HCT116 (cell line): Measurements from ENCODE around the gene EVC2. TPM values are rescaled to one million over a fixed set of nuclear protein-coding genes. Genes with fewer than 3 reads are reported as not detected.

ENCODE experiments used
- ATAC-seq: fragments of 200-7000 bp; cut with Tn5 transposase; 2 replicates; pipeline ENCODE4 v1.9.1; 2020; ENCODE audit warnings: mild to moderate bottlenecking, moderate library complexity
- BruUV-seq: library from RNA; stranded (reverse); fragments of 400-500 nt; replicated peaks from 2 replicates; lab custom pipeline; 2021; lab: Mats Ljungman, UMichigan
- CTCF ChIA-PET: fragments of 300-600 bp; sonication (Branson Sonifier 250); formaldehyde crosslinking; loops from one replicate; lab custom pipeline; 2021; ENCODE audit warnings: antibody characterized with exemption; lab: Charles Lee
- POLR2A ChIA-PET: fragments of 300-600, 350-600 bp; sonication (Branson Sonifier 250); formaldehyde crosslinking; loops from one replicate; lab custom pipeline; 2021; ENCODE audit warnings: antibody characterized with exemption; lab: Charles Lee
- RAD21 ChIA-PET, 2 experiments: fragments of 300-600 bp; sonication (Branson Sonifier 250); formaldehyde crosslinking; loops; one replicate each; lab custom pipeline; 2023; ENCODE audit warnings: low total read pairs in 2 of 2; ENCODE audit not compliant: uncharacterized antibody in 2 of 2, unreplicated experiment in 2 of 2, low non-redundant PET in 1 of 2; lab: Charles Lee
- DNase-seq: peaks from one replicate; pipeline ENCODE4 v3.0.0-alpha.2; 2010; ENCODE audit warnings: low read depth, low spot score
- H2AFZ ChIP-seq: fragments of 200-600 bp; shearing (Covaris generic), sonication (generic); 2 replicates; pipeline ENCODE4 v1.6.1; 2017; ENCODE audit warnings: low read depth, mixed run types, mixed read lengths, antibody characterized with exemption, low read length; ENCODE audit not compliant: poor library complexity, severe bottlenecking
- H3K27ac ChIP-seq: 2 replicates; pipeline ENCODE4 v1.5.1; 2012; ENCODE audit warnings: low read depth, low read length
- H3K27me3 ChIP-seq: fragments of 200-600 bp; sonication (generic); 2 replicates; pipeline ENCODE4 v1.6.1; 2016; ENCODE audit warnings: mixed run types, low read length, mixed read lengths; ENCODE audit not compliant: insufficient read depth
- H3K36me3 ChIP-seq, 2 experiments: fragments of 200-500 bp in 1 of 2; fragments of 200-600 bp in 1 of 2; sonication (Bioruptor generic) in 1 of 2; sonication (generic) in 1 of 2; 2 replicates each; pipeline versions ENCODE4 v1.5.1 to v1.6.1; 2014 to 2016; ENCODE audit warnings: low read length in 2 of 2, inconsistent platforms in 1 of 2, mixed read lengths in 1 of 2, mixed run types in 1 of 2; ENCODE audit not compliant: insufficient read depth in 2 of 2, control insufficient read depth in 1 of 2
- H3K4me1 ChIP-seq, 2 experiments: fragments of 200-600 bp in 1 of 2; sonication (generic) in 1 of 2; 2 replicates each; pipeline versions ENCODE4 v1.5.1 to v1.6.1; 2012 to 2017; ENCODE audit warnings: low read length in 2 of 2, inconsistent platforms in 1 of 2, mild to moderate bottlenecking in 1 of 2, mixed read lengths in 1 of 2, mixed run types in 1 of 2, moderate library complexity in 1 of 2; ENCODE audit not compliant: insufficient read depth in 2 of 2, control insufficient read depth in 1 of 2
- H3K4me2 ChIP-seq: fragments of 200-600 bp; sonication (generic); 2 replicates; pipeline ENCODE4 v1.6.1; 2017; ENCODE audit warnings: mixed run types, low read length, mixed read lengths
- H3K4me3 ChIP-seq, 2 experiments: fragments of 200-600 bp in 1 of 2; sonication (generic) in 1 of 2; replicated peaks in 1 of 2; 2 replicates each; pipeline ENCODE4 v1.5.1; 2011 to 2016; ENCODE audit warnings: low read length in 2 of 2, control low read depth in 1 of 2, low read depth in 1 of 2, mild to moderate bottlenecking in 1 of 2, mixed read lengths in 1 of 2, mixed run types in 1 of 2
- H3K79me2 ChIP-seq: fragments of 200-600 bp; sonication (generic); 2 replicates; pipeline ENCODE4 v1.6.1; 2017; ENCODE audit warnings: mild to moderate bottlenecking, mixed run types, low read length, moderate library complexity, mixed read lengths; ENCODE audit not compliant: insufficient read depth
- H3K9ac ChIP-seq: fragments of 200-600 bp; sonication (generic); 2 replicates; pipeline ENCODE4 v1.6.1; 2016; ENCODE audit warnings: low read length, mixed read lengths
- H3K9me2 ChIP-seq: fragments of 200-600 bp; sonication (generic), shearing (Covaris generic); 2 replicates; pipeline ENCODE4 v1.6.1; 2017; ENCODE audit warnings: mixed run types, mild to moderate bottlenecking, moderate library complexity; ENCODE audit not compliant: insufficient read depth
- H3K9me3 ChIP-seq, 2 experiments: fragments of 200-500 bp in 1 of 2; fragments of 200-600 bp in 1 of 2; sonication (Bioruptor generic) in 1 of 2; sonication (generic) in 1 of 2; 2 replicates each; pipeline ENCODE4 v1.6.1; 2014 to 2017; ENCODE audit warnings: low read length in 2 of 2, mixed read lengths in 2 of 2, inconsistent platforms in 1 of 2, low read depth in 1 of 2, mild to moderate bottlenecking in 1 of 2, mixed run types in 1 of 2, moderate library complexity in 1 of 2; ENCODE audit not compliant: control insufficient read depth in 1 of 2, insufficient read depth in 1 of 2
- H4K20me1 ChIP-seq: fragments of 200-600 bp; sonication (generic), shearing (Covaris generic); 2 replicates; pipeline ENCODE4 v1.6.1; 2017; ENCODE audit warnings: mixed run types, mild to moderate bottlenecking, moderate library complexity; ENCODE audit not compliant: insufficient read depth
- CBX3 ChIP-seq: IDR thresholded peaks from 2 replicates; pipeline ENCODE4 v1.6.1; 2012; ENCODE audit warnings: low read depth
- CEBPB ChIP-seq: IDR thresholded peaks from 2 replicates; pipeline ENCODE4 v1.6.1; 2012; ENCODE audit warnings: low read depth
- ELF1 ChIP-seq: IDR thresholded peaks from 2 replicates; pipeline ENCODE4 v1.6.1; 2012; ENCODE audit warnings: low read depth, borderline replicate concordance
- EZH2 ChIP-seq: fragments of 200-600 bp; sonication (generic); IDR thresholded peaks from 2 replicates; pipeline ENCODE4 v1.6.1; 2017; ENCODE audit warnings: antibody characterized with exemption, mixed run types
- EZH2phosphoT487 ChIP-seq: fragments of 200-600 bp; IDR thresholded peaks from 2 replicates; pipeline ENCODE4 v1.6.1; 2018; ENCODE audit warnings: antibody characterized with exemption, borderline replicate concordance
- JUND ChIP-seq: IDR thresholded peaks from 2 replicates; pipeline ENCODE4 v1.6.1; 2012
- POLR2AphosphoS5 ChIP-seq: IDR thresholded peaks from 2 replicates; pipeline ENCODE4 v1.6.1; 2011; ENCODE audit warnings: mild to moderate bottlenecking, low read depth, low read length, moderate library complexity
- RAD21 ChIP-seq: IDR thresholded peaks from 2 replicates; pipeline ENCODE4 v1.6.1; 2012; ENCODE audit warnings: low read depth, mild to moderate bottlenecking
- SIN3A ChIP-seq: IDR thresholded peaks from 2 replicates; pipeline ENCODE4 v1.6.1; 2012; ENCODE audit warnings: low read depth
- SP1 ChIP-seq: IDR thresholded peaks from 2 replicates; pipeline ENCODE4 v1.6.1; 2012; ENCODE audit warnings: low read depth
- SRF ChIP-seq: IDR thresholded peaks from 2 replicates; pipeline ENCODE4 v1.6.1; 2012; ENCODE audit warnings: low read depth
- TCF7L2 ChIP-seq: IDR thresholded peaks from 2 replicates; pipeline ENCODE4 v1.7.0; 2011; ENCODE audit warnings: borderline replicate concordance, inconsistent platforms; ENCODE audit not compliant: insufficient read depth, insufficient read length; ENCODE audit errors: extremely low read depth
- intact Hi-C: fragments of 100-400 bp; cut with micrococcal nuclease; formaldehyde crosslinking; loops from 2 replicates; pipeline ENCODE4 v1.10.0; 2022
- total RNA-seq: library from RNA; stranded (reverse); gene quantifications from one replicate; pipeline ENCODE4 v1.2.1, GENCODE V29; 2021; ENCODE audit not compliant: unreplicated experiment
- TF ChIP-seq, protein P1 (sequence below): IDR thresholded peaks from 2 replicates; pipeline ENCODE4 v1.6.1; 2012
- TF ChIP-seq, protein P2 (sequence below): IDR thresholded peaks from 2 replicates; pipeline ENCODE4 v1.6.1; 2011; ENCODE audit warnings: mild to moderate bottlenecking, low read length, moderate library complexity; ENCODE audit not compliant: insufficient replicate concordance; ENCODE audit errors: extremely low read depth
- TF ChIP-seq, protein P3 (sequence below), 3 experiments: fragments of 200-600 bp in 1 of 3; sonication (generic) in 1 of 3; IDR thresholded peaks in 2 of 3; conservative IDR thresholded peaks in 1 of 3; 2 replicates each; pipeline ENCODE4 v1.5.1; 2012 to 2017; ENCODE audit warnings: low read depth in 2 of 3, low read length in 2 of 3, antibody characterized with exemption in 1 of 3, borderline replicate concordance in 1 of 3, control low read depth in 1 of 3, mild to moderate bottlenecking in 1 of 3, mixed read lengths in 1 of 3, mixed run types in 1 of 3, moderate library complexity in 1 of 3; ENCODE audit not compliant: insufficient read depth in 1 of 3

Gene EVC2
- total RNA-seq, 1 experiment from 2014 or later, result not detected

DNA sequence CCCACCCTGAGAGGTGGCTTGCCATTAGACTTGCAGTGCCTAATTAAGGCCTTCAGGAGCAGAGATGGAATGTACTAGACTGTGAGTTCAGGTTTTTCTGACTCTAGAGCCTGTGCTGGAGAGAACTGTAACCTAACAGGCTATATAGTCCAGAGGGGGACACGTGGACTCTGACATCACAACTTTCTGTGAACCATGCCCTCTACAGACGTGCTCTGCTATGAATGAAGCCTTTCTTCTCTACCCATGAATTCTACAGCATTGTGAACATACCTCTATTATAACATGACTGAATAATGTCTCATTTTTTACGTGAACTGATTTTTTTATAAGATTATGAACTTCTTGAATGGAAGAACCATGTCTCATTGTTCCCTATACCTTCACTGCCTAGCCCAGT, 68.8 kb downstream of the EVC2 start:
- no peak for ATAC-seq
- TF ChIP-seq ELF1 (no peak), POLR2AphosphoS5 (no peak), SIN3A (no peak)
- TF ChIP-seq, protein P1, sequence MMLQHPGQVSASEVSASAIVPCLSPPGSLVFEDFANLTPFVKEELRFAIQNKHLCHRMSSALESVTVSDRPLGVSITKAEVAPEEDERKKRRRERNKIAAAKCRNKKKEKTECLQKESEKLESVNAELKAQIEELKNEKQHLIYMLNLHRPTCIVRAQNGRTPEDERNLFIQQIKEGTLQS, result no peak
- TF ChIP-seq, protein P2, sequence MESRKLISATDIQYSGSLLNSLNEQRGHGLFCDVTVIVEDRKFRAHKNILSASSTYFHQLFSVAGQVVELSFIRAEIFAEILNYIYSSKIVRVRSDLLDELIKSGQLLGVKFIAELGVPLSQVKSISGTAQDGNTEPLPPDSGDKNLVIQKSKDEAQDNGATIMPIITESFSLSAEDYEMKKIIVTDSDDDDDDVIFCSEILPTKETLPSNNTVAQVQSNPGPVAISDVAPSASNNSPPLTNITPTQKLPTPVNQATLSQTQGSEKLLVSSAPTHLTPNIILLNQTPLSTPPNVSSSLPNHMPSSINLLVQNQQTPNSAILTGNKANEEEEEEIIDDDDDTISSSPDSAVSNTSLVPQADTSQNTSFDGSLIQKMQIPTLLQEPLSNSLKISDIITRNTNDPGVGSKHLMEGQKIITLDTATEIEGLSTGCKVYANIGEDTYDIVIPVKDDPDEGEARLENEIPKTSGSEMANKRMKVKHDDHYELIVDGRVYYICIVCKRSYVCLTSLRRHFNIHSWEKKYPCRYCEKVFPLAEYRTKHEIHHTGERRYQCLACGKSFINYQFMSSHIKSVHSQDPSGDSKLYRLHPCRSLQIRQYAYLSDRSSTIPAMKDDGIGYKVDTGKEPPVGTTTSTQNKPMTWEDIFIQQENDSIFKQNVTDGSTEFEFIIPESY, result no peak
- CTCF ChIA-PET, result no interaction called here
- no peak for DNase-seq
- POLR2A ChIA-PET, result no interaction called here
- RAD21 ChIA-PET, result no interaction called here
- Histone ChIP-seq H3K79me2 (no peaks in the 10 kb centered on the region), H3K9me2 (no peaks in the 10 kb centered on the region), H3K36me3 (no peaks in the 10 kb centered on the region), H3K27me3 (peaks cover 10% of the 10 kb centered on the region; the same call in 1 of the 2 replicates), H3K9me3 (no peaks in the 10 kb centered on the region), H3K4me3 (no peak overlapping the region), H3K9ac (no peak overlapping the region), H3K27ac (no peak overlapping the region), H3K4me1 (peaks cover 0 to 9% of the 10 kb centered on the region in 2 experiments; a peak in 1 of 4 replicates), H4K20me1 (no peaks in the 10 kb centered on the region), H3K4me2 (no peak overlapping the region), H2AFZ (no peak overlapping the region)
- intact Hi-C loops, result no loop called here
- no TSS peak for BruUV-seq

DNA sequence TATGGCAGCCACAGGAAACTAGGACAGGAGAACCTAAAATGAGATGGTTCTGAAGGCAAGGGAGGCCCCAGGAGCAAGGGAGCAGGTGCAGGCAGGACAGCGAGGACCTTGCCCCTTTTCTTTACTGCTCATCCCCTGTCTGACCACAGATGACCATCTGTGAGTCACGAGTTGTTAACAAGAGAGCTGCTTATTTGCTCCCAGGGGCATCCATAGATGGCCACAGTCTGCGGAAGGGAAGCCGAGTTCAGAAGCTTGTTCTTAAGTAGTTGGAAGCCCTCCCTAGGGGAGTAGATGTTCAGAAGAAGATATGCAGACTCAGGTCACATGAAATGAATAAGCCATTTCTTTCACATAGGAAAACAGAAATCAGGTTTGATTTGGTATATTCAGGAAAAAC, 69.4 kb downstream of the EVC2 start:
- peaks cover 10% of the 10 kb centered on the region; the same call in 1 of the 2 replicates for H3K27me3 ChIP-seq
- H3K9ac ChIP-seq, result no peak overlapping the region
- DNase-seq, result no peak
- BruUV-seq, result no TSS peak
- no peak for ATAC-seq
- no peak overlapping the region for H2AFZ ChIP-seq
- H3K4me1 ChIP-seq, result peaks cover 0 to 9% of the 10 kb centered on the region in 2 experiments; a peak in 1 of 4 replicates
- ChIA-PET RAD21 (no interaction called here), POLR2A (no interaction called here), CTCF (no interaction called here)
- no peaks in the 10 kb centered on the region for H3K36me3 ChIP-seq
- H3K4me3 ChIP-seq, result no peak overlapping the region
- intact Hi-C loops, result no loop called here
- H3K9me2 ChIP-seq, result no peaks in the 10 kb centered on the region
- H3K79me2 ChIP-seq, result no peaks in the 10 kb centered on the region
- H3K27ac ChIP-seq, result no peak overlapping the region
- no peak overlapping the region for H3K4me2 ChIP-seq
- no peaks in the 10 kb centered on the region for H4K20me1 ChIP-seq
- H3K9me3 ChIP-seq, result no peaks in the 10 kb centered on the region
- TF ChIP-seq ELF1 (no peak), CEBPB (no peak), SIN3A (no peak), SRF (no peak), TCF7L2 (no peak), EZH2 (no peak), CBX3 (no peak), SP1 (no peak), RAD21 (no peak), EZH2phosphoT487 (no peak), JUND (no peak)
- TF ChIP-seq, protein P3, sequence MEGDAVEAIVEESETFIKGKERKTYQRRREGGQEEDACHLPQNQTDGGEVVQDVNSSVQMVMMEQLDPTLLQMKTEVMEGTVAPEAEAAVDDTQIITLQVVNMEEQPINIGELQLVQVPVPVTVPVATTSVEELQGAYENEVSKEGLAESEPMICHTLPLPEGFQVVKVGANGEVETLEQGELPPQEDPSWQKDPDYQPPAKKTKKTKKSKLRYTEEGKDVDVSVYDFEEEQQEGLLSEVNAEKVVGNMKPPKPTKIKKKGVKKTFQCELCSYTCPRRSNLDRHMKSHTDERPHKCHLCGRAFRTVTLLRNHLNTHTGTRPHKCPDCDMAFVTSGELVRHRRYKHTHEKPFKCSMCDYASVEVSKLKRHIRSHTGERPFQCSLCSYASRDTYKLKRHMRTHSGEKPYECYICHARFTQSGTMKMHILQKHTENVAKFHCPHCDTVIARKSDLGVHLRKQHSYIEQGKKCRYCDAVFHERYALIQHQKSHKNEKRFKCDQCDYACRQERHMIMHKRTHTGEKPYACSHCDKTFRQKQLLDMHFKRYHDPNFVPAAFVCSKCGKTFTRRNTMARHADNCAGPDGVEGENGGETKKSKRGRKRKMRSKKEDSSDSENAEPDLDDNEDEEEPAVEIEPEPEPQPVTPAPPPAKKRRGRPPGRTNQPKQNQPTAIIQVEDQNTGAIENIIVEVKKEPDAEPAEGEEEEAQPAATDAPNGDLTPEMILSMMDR (IDR thresholded peaks at IDR 0.05 in 2 of 3, conservative IDR thresholded peaks at IDR 0.05 in 1 of 3; ENCODE audit: borderline replicate concordance in 1 of 3, insufficient read depth in 1 of 3, low read depth in 2 of 3, low read length in 2 of 3), result no peak
- TF ChIP-seq, protein P1, result no peak
